GM18867 (cell line): ENCODE results near the gene STK24.

Experiments
- ATAC-seq: cut with Tn5 transposase; IDR thresholded peaks from one replicate; pipeline ENCODE4 v1.9.1; 2021; ENCODE audit warnings: mild to moderate bottlenecking, moderate library complexity; ENCODE audit not compliant: unreplicated experiment

The STK24 gene

DNA sequence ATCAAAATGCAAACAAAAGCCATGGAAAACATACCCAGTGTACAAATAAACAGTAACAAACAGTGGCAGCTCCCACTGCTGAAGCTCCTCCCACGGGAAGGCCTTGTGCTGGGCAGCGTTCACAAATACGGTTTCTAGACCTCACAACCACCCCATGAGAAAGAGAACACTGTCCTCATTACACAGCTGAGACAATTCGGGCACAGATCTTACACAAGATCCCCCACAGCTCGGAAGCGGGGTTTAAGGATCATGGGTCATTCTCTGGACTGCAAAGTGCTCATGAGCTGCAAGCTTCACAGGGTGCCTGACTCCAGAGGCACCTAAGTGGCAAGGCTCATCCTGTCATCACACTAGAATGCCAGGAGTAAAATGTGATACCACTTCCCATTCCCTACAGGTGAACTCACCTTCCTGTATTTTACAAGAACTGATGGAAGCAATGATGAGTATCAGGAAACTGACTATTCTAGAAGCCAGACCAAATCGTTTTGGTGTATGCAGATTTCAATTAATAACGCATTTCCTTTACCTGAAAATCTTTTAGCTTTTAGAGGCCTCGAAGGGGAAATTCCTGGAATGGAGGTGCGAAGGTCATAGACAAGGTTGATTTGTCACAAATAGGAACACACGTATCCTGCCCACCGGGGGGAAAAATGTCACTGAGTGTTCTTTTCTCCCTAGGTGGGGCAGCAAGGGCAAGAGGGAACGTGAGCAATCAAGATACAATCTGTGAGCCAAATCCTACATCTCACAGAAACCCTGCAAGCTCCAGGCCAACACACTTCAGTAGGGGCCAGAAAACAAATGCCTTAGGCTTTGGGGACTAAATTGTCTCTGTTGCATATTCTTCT is 41.2 kb downstream of the STK24 start:
- ATAC-seq, result no peak

DNA sequence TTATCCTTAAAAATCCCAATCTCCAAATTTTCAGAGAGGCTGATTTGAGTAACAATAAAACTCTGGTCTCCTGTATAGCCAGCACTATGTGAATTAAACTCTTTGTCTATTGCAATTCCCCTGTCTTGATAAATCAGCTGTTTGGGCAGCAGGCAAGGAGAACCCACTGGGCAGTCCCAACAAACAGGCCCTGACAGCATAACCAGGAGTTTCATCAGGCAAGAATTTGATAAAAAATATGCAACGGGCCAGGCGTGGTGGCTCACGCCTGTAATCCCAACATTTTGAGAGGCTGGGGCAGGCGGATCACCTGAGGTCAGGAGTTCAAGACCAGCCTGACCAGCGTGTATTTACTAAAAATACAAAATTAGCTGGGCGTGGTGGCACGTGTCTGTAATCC is 42.1 kb downstream of the STK24 start:
- no peak for ATAC-seq

DNA sequence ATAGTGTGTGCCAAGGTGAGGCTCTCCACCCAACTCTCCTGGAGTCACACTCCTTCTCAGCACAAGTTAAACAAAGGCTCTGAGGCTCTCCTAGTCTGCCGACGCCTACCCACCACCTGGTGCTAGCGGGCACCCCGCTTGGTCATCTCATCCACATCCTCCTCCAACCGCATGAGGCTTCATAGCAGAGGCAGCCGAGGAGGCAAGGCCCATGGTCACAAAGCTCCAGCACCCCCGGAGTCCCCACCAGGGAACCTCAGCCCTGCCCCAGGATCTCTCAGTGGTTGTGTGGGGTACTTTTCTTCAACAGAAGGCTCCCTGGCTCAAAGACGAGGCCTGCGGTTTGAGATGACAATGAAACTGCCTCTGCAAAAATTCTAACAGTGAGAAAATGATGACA is 43.0 kb downstream of the STK24 start:
- ATAC-seq, result no peak

DNA sequence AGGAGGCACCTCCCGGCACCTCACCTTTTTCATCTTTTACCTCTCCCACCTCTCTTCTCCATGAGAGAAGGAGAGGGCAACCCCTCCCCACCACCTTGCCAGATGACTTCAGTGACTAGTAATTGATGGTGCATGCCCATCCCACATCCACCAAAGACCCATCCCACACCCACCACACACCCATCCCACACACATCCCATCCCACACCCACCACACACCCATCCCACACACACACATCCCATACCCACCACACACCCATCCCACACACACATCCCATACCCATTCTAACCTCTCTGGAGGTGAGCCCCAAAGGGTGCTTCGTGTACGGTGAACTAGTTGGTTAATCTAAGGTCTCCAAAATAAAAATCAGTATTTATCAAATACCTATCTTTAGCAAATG is 44.7 kb downstream of the STK24 start:
- ATAC-seq, result no peak

DNA sequence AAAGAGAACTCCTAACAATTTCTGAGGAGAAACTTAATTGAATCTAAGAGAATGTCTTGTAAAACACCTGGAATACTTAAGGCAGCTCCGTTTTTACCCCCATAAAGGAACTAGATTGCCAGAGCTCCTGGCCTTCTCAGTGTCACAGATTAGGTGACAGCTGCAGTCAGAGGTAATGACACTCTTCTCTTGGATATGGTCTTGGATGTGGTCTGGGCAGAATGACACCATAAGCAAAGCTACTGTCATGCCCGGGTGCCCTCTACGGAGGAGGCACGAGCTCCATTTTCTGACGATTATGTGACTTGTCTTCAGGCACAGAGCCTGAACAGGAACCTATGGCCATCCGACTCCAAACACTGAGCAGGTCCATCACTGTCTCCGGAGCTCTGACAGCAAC is 46.7 kb downstream of the STK24 start:
- ATAC-seq, result no peak

DNA sequence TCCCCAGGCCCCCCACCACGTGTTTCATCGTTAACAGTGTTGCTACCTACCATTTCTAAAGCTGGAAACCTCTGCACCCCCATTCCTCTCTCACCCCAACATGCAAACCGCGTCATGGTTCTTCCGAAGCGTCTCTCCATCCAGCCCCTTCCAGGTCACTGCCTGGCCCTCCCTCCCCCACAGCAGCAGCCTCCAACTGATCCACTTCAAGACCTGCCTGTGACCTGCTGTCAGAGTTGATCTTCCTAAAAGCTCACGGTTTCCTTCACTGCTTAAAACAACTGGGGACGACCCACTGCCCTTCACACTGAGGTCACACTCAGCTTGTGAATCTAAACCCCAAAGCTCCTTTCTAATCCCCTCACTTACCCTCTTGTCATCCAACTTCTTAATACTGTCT is 47.7 kb downstream of the STK24 start:
- no peak for ATAC-seq

DNA sequence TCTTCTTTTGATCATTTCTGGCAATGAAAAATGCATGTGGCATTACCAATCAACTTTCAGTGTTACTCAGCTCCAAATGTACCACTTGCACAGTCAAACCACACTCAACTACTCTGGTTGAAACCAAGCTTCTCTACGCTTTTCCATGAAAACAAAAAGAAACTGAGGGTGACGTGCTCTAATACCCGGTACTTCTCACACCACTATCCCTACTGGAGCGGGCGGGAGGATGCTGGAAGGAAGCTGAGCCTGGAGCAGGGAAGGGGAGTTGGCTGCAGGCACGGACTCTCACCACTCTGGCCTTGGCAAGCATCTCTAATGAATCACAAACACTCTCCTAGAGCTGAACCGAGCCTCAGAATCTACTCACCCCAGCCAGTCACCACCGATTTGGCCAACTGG is 48.2 kb downstream of the STK24 start:
- peak; percentile 42 for ATAC-seq

DNA sequence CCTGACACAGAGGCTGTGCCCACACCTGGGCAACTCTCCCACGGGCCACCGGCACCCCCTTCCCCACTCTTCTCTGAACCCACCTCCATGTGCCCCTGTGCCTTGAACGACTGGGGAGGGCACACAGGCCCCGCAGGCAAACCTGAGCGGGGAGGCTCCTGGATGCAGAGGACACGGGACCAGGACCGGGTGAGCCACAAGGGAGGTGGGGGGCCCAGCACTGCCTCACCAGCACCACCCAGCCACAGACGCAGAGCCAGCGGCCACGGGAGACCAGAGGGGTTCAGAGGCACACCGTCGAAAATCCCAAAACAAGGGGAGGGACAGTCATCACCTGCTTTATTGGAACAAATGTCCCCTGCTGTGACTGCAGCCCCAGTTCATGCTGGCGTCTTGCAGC is 49.4 kb downstream of the STK24 start:
- no peak for ATAC-seq

DNA sequence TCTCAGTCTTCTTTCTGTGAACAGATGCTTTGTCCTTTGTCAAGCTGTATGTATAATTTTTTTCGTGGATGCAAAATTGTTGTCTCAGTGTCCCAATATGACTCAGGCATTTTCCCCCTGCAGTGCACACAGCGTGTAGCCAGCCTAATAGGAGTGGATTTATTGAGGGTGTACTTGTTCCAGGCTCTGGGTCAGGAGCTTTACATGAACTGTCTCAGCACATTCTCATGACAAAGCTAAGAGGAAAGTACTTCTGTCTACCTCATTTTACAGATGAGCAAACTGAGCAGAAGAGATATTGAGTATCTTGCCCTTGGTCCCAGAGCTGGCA is 50.8 kb downstream of the STK24 start:
- peak; percentile 32 for ATAC-seq

DNA sequence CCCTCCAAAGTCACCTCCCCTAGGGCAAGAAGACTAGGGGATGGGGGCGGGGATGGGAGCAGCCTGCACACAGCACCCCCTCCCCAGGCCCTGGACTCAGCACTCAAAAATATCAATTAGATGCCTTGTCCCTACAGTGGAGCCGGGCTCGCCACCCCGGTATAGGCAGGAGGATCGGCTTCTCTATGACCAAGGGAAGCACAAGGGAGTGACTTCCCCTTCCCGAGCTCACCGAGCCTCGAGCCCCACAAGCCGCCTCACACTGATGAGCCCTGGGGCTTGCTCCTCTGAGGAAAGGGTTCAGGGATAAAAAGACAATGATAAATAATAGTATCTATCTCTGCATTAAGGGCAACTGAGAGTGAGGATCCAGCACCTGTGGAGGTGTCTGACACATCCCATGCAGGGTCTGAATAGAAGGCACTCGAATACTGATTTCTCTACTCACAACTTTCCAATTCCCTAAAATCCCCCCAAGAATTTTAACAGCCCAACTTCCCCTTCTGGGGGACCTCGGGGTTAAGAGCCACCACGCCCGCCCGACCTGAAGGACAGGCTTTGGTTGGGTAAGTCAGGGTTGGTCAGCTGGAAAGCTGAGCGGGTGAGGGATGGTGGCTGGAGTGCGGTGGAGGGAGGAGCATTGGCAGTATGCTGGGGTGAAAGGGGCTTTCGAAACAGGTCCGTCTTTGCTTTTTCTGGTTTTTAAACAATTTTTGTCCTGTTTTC is 51.3 kb downstream of the STK24 start:
- ATAC-seq, result peak; percentile 36

DNA sequence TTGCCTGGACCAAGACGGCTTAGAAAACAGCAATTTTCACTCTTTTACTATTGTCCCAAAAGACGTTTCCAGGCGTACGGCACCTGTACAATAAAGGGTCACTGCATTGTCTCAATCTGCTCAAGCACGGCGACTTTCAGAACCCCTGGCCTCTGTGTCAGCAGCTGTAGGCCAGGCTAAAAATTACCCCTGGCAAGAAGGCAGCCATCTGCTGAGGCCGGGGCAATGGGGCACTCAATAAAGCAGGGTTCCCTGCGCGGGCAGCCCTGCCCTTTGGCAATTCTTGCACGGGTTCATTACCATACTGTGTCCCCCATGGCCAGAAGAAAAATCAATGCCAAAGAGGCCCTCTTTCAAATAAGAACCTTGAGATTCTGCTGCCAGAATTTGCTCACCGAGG is 52.1 kb downstream of the STK24 start:
- ATAC-seq, result no peak

DNA sequence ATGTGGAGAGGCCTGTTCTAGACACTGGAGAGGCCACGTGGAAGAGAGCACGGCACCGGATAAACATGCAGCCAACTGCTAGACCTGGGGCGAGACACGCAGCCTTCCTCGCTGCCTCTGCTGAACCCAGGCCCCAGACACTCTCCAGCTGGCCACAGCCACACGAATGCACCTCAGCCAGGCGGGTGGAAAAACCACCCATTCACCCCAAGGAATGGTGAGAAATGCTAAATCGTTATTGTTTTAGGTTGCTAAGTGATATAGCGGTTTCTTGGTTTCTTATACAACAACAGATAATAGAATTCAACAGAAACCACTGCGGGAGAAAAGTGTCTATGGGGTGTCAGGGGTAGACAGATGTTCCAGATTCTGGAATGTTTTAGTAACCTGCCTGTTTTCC is 52.5 kb downstream of the STK24 start:
- no peak for ATAC-seq

DNA sequence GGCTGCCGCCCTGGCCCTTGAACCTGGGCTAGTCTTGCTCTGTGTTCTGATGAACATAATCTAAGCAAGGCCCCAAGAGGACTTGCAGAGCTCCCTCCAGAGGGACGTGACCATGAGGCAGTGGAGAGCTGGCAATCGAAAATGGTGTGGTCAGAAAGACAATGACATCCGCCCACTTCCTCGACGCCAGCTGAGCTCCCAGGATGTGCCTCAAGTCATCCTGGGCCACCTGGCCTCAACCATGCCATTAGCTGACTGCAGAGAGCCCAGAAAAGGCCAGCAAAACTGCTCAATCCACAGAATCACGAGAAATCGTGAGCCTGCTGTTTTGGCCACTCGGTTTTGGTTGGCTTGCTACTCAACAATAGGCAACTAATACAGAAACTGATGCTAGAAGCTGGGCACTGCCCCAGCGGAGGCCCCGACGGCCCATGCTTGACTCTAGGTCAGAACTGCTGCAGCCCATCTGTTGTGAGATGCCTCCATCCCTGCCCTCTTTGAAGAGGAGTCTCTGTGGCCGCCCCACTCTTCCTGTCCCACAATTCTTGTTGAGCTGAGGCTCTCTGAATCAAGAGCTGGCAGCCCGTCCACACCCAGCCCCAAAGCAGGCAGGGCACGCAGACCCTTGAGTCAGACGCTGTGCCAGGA is 53.3 kb downstream of the STK24 start:
- no peak for ATAC-seq

DNA sequence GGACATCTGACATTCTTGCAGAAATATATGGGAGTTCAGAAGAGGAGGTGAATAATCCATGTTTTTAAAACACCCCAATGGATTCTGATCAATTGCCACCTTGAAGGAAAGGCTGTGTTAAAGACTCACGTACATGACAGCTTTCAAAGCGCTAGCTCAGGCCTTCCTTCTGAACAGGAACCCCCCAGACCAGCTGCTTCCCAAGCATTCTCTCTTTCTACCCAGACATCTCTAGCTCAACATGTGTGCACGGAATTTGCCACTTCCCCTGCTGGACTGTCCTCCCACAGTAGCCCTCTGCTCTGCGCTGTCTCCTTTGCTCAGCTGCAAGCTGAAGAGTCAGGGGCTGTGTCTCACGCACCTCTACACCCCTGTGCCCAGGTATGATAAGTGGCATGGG is 54.5 kb downstream of the STK24 start:
- ATAC-seq, result no peak

DNA sequence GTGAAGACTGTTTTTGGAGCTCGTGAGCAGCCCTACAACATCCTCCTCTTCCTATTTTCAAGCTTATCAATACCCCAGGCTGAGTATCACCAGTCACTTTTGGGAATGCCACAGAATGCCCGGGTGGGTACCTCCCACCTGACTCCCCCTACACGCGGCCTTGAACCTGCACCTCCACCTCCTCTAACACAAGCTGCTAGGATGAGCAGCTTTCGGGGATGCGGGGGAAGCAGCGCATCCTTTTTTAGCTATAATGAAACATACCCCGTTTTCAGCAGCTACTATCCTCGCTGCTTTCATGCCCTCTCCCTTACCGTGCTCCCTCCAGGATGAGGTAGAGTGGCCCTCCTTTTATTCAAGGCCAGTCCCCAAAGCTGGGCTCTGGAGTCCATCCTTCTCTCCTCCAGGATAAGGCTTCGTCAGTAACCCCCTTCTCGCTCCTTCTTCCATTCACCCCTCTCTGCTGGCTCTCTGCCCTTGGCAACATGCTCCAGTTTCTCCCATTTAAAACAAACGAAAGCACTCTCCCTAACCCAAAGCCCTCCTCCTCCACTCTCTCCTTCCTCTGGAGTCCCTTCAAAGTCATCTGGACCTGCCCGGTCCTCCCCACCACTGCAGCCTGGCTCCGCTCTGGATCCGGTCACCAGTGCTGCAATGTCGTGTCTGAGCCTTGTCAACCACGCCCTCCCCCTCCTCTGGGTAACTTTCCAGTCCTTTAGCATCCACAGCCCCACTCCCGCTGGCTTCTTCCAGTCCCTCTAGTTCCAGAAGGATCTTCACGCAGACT is 55.3 kb downstream of the STK24 start:
- ATAC-seq, result no peak

DNA sequence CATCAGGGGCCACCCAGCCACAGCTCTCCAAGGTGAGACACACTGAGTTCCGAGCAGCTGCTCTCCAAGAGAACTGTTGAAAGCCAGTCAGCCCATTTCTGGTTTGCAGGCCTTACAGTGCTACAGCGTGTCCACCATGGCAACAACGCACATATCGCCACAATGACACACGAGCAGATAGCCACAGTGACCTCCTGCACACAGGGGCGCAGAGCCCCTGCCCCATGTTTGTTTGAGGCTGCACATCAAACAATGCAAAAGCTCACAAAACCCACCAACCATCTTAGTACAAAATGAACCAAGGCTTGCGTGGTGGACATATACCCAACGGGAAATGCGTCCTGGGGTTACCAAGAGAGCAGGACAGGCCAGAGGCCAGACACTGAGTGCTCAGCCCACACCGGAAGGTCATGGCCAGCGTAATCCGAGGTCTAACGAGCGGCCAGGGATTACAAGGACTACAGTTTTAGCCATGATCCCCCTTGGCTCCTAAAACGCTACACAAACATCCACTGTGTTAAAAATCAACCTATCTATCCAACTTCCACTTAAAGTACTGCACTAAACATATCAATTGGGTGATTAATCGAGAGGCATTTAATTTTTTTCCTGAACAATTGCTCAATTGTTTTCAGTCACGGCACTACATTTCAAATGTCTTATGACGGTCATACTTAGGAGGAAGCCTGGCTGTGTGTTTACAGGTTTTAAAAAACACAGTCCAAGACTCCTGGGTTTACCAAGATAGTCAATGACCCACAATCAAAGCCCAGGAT is 56.0 kb downstream of the STK24 start:
- no peak for ATAC-seq

DNA sequence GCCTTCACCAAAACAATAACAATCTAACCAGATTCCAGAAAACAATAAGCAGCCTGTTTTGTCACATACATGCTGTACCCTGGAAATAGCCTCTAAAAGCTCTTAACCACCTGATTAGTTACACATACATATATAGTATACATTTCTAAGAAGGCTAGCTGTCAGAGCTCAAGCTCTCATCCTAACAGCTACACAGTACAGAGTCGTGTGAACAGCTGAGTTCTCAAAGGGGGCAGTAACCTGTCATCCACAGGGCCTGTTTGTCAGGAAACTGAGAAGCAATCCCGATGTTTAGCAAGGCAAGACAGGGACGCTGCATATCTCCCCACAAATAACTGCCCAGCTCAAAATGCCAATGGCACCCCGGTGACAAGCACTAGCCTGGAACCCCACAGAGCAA is 56.9 kb downstream of the STK24 start:
- ATAC-seq, result no peak

DNA sequence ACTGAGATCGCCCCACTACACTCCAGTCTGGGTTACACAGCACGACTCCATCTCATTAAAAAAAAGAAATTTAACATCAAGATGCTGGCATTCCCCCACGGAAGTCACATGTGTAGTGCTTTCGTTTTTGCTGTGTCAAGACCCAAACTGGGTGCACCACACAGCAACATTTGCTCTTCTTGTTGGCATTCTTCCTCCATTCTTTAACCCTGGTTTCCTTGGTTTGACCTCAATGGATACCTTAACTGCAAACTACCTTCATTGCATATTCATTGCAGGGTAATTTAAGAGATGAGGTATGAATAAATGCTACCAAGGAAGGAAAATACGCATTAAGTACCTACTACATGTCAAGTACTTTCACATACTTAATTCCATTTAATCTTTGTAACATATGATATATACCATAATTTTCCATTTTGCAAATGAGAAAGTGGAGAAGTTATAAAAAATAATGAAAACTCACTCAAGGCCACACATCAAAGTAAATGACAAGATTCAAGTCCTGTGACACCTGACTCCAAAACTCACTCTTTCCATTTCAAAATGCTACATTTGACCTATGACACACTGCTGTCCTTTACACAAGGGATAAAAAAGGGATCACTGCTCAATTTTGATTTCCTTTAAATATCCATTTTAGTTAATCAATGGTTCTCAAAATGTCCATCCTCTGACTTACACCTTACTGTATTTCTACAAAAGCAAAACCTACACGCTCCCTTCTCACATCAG is 59.2 kb downstream of the STK24 start:
- ATAC-seq, result peak; percentile 51

DNA sequence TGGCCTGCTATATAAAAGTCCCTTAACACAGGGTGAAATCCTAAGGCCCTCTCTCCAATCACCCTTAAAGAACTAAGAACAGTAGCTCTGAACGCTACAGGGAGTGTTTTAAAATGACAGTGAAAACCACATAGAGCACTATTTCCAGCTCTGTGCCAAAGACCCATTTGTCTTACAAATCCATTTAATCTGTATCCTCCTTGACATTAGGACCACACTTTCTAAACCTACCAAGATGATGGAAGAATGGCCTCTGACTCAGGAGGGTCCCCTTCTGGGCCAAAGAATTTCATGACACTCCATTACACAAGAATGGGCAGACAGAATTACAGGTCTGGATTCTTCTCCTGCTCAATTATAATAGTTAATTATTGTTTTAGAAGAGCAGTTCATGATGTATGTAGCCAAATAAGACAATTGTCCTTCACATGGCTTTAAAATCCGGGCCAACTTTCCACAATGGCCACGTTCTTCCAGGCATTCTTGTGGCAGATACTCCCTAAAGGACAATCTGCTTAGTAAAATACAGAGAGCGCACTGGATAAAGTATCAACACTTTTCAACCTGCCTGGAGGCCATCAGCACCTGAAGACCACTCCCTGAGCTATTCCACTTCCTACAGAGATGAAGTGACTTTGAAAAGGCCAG is 61.0 kb downstream of the STK24 start:
- ATAC-seq, result no peak
